Fibroblast of lung (primary cell): ENCODE results near the gene SYT7.

Source experiments
- CTCF ChIP-seq, 2 donors: IDR thresholded peaks in 1 of 2; conservative IDR thresholded peaks in 1 of 2; 1 replicate in 1 of 2; 2 replicates in 1 of 2; pipeline ENCODE4 v1.5.1; 2011 to 2012; ENCODE audit warnings: low read length in 2 of 2, control low read depth in 1 of 2, inconsistent platforms in 1 of 2, low read depth in 1 of 2, mild to moderate bottlenecking in 1 of 2
- EZH2 ChIP-seq: IDR thresholded peaks from 2 replicates; pipeline ENCODE4 v1.5.1; 2012; ENCODE audit warnings: low read length, control low read depth, mild to moderate bottlenecking; ENCODE audit errors: missing control alignments

- TF ChIP-seq CTCF (conservative IDR thresholded peaks at IDR 0.05 in 1 of 2, IDR thresholded peaks at IDR 0.05 in 1 of 2; ENCODE audit: low read depth in 1 of 2, low read length in 2 of 2): peak; percentile 23 to 41
- no peak for TF ChIP-seq EZH2
Observed at GRCh38 chr11:61587951-61588727, 7.3 kb upstream of the SYT7 start.
